Uterus (tissue), 2 donors: ENCODE data around the gene AGBL1.

Experiments used
- POLR2A ChIP-seq, 2 donors: fragments of 450-650 bp; IDR thresholded peaks; one replicate each; pipeline ENCODE4 v1.6.1; 2016; ENCODE audit warnings: antibody characterized with exemption in 2 of 2, mild to moderate bottlenecking in 1 of 2, moderate library complexity in 1 of 2
- TF ChIP-seq, protein P1 (sequence below), 4 experiments: fragments of 200-600 bp in 2 of 4; fragments of 450-650 bp in 2 of 4; sonication (generic) in 2 of 4; IDR thresholded peaks; one replicate each; pipeline ENCODE4 v1.5.1; 2016 to 2019; ENCODE audit warnings: antibody characterized with exemption in 4 of 4, mild to moderate bottlenecking in 2 of 4, moderate library complexity in 1 of 4

DNA sequence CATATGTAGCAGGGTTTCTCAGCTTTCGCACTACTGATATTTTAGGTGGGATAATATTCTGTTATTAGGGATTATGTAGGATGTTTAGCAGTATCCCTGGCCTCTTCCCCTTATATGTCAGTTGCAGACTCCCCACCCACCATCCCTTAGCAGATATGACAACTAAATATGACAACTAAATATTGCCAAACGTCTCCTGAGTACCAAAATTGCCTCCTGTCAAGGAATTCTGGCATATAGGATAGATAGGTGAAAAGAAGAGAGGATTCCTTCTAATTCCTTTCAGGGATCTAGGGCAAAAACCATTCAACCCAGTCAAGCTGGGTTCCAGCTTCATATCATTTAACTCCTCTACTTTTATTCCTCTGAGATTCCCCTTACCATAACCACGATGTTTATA lies 759.8 kb downstream of the AGBL1 start:
- TF ChIP-seq, protein P1, sequence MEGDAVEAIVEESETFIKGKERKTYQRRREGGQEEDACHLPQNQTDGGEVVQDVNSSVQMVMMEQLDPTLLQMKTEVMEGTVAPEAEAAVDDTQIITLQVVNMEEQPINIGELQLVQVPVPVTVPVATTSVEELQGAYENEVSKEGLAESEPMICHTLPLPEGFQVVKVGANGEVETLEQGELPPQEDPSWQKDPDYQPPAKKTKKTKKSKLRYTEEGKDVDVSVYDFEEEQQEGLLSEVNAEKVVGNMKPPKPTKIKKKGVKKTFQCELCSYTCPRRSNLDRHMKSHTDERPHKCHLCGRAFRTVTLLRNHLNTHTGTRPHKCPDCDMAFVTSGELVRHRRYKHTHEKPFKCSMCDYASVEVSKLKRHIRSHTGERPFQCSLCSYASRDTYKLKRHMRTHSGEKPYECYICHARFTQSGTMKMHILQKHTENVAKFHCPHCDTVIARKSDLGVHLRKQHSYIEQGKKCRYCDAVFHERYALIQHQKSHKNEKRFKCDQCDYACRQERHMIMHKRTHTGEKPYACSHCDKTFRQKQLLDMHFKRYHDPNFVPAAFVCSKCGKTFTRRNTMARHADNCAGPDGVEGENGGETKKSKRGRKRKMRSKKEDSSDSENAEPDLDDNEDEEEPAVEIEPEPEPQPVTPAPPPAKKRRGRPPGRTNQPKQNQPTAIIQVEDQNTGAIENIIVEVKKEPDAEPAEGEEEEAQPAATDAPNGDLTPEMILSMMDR (IDR thresholded peaks at IDR 0.05) = no peak
- TF ChIP-seq POLR2A (IDR thresholded peaks at IDR 0.05) = no peak
